NAMALWA (cell line): ENCODE results near the gene KCNJ14.
"Not testable (repeated sequence)": the region's sequence is repeated elsewhere in the genome, so short reads cannot be mapped to it uniquely, and the experiment has no call there.

Source experiments
- DNase-seq: peaks from one replicate; pipeline ENCODE4 v3.0.0-alpha.2; 2015; ENCODE audit warnings: low spot score

The KCNJ14 gene

GRCh38 chr19:48471836-48472235 lies 16.5 kb downstream of the KCNJ14 start:
- DNase-seq: no peak

- DNase-seq: no peak
These were observed 18.0 kb downstream of the KCNJ14 start for GRCh38 chr19:48473161-48473966.

GRCh38 chr19:48474084-48474592 lies 18.8 kb downstream of the KCNJ14 start:
- DNase-seq: no peak

GRCh38 chr19:48475369-48476068 lies 20.1 kb downstream of the KCNJ14 start:
- DNase-seq: no peak

- DNase-seq: no peak
These were observed 20.8 kb downstream of the KCNJ14 start for GRCh38 chr19:48476176-48476575.

- no peak for DNase-seq
These were observed 21.8 kb downstream of the KCNJ14 start for GRCh38 chr19:48477067-48477685.

- no peak for DNase-seq
These were observed 22.4 kb downstream of the KCNJ14 start for GRCh38 chr19:48477698-48478338.

- no peak for DNase-seq
These were observed 23.2 kb downstream of the KCNJ14 start for GRCh38 chr19:48478339-48479256.

- no peak for DNase-seq
These were observed 24.3 kb downstream of the KCNJ14 start for GRCh38 chr19:48479686-48480085.

GRCh38 chr19:48480183-48480557 lies 24.8 kb downstream of the KCNJ14 start:
- no peak for DNase-seq

GRCh38 chr19:48480558-48481500 lies 25.5 kb downstream of the KCNJ14 start:
- DNase-seq: no peak

- DNase-seq: no peak
These were observed 26.7 kb downstream of the KCNJ14 start for GRCh38 chr19:48481846-48482639.

- DNase-seq: no peak
These were observed 27.9 kb downstream of the KCNJ14 start for GRCh38 chr19:48483301-48483700.

- no peak for DNase-seq
These were observed 29.0 kb downstream of the KCNJ14 start for GRCh38 chr19:48484247-48484893.

- DNase-seq: no peak
These were observed 29.7 kb downstream of the KCNJ14 start for GRCh38 chr19:48484931-48485612.

GRCh38 chr19:48486706-48487105 lies 31.3 kb downstream of the KCNJ14 start:
- not testable (repeated sequence) for DNase-seq

- no peak for DNase-seq
These were observed 32.2 kb downstream of the KCNJ14 start for GRCh38 chr19:48487544-48487943.

GRCh38 chr19:48487948-48488347 lies 32.6 kb downstream of the KCNJ14 start:
- no peak for DNase-seq
